ENCODE data around the gene PALD1.
"Not testable (repeated sequence)": the region's sequence is repeated elsewhere in the genome, so short reads cannot be mapped to it uniquely, and the experiment has no call there.

Gene PALD1

DNA sequence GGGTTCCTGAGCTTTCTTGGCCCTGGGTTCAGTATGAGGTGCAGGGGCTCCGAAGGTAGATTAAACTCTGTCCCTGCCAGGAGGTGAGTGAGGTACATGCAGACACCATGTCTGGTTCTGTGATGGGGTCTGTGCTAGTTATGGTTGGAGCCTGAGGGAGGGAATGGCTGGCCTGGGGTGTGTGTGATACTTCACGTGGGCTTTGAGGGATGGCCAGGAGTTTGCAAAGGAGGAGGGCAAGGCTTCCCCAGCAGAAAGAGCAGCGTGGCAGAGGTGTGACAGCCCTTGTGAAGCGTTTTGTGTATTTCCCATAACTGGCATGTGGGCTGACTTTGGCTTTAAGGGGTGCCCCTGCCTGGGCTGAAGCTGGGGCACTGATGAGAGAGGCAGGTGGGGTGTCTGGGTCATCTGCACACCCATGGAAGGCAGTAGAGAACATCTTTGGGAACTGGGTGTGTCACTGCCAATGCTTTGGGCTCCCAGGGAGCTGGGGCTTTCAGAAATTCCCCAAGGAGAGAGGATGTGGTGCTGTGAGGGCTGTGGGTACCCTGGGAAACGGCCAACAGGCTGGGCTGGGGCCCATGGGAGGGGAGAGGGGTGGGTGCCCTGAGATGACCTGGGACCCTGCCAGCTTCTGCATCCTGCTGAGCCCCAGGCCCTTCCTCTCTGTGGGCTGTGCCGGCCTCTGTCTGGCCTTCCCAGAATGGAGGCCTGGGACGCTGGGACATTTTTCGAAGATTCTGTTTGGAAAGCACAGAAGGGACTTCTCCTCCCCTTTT lies 4.6 kb downstream of the PALD1 start:
- TF ChIP-seq, protein P1, sequence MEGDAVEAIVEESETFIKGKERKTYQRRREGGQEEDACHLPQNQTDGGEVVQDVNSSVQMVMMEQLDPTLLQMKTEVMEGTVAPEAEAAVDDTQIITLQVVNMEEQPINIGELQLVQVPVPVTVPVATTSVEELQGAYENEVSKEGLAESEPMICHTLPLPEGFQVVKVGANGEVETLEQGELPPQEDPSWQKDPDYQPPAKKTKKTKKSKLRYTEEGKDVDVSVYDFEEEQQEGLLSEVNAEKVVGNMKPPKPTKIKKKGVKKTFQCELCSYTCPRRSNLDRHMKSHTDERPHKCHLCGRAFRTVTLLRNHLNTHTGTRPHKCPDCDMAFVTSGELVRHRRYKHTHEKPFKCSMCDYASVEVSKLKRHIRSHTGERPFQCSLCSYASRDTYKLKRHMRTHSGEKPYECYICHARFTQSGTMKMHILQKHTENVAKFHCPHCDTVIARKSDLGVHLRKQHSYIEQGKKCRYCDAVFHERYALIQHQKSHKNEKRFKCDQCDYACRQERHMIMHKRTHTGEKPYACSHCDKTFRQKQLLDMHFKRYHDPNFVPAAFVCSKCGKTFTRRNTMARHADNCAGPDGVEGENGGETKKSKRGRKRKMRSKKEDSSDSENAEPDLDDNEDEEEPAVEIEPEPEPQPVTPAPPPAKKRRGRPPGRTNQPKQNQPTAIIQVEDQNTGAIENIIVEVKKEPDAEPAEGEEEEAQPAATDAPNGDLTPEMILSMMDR (conservative IDR thresholded peaks at IDR 0.05; ENCODE audit: low read depth, low read length): no peak
- DNase-seq (ENCODE audit: low read depth): no peak
- no peak overlapping the region for H3K4me3 ChIP-seq (ENCODE audit: low read length)

DNA sequence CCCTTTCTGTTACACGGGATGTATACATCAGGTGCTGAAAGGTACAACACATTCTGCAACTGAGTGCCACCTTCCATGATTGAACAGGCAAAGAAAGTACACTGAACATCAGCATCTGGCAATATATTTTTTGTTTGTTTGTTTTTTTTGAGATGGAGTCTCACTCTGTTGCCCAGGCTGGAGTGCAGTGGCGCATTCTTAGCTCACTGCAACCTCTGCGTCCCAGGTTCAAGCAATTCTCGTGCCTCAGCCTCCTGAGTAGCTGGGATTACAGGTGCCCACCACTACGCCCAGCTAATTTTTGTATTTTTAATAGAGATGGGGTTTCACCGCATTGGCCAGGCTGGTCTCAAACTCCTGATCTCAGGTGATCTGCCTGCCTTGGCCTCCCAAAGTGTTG lies 5.3 kb downstream of the PALD1 start:
- H3K4me3 ChIP-seq (ENCODE audit: low read length); DNase-seq (ENCODE audit: low read depth): not testable (repeated sequence)

DNA sequence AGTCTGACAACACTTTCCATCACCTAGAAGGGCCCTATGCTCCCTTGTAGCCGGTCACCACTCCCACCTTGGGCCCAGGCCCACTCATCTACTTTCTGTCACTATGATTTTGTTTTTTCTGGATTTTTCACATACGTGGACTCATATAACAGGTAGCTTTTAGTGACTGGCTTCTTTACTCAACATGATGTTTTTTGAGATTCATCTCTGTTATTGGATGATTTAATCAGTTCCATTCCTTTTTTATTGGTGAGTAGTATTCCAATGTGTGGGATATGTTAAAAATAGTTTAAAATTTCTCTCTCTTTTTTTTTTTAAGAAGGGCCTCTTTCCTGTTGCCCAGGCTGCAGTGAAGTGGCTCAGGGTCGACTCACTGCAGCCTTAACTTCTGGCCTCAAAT lies 9.3 kb downstream of the PALD1 start:
- no peak for DNase-seq (ENCODE audit: low read depth)
- no peak overlapping the region for H3K4me3 ChIP-seq (ENCODE audit: low read length)
- TF ChIP-seq, protein P1 (conservative IDR thresholded peaks at IDR 0.05; ENCODE audit: low read depth, low read length): no peak

DNA sequence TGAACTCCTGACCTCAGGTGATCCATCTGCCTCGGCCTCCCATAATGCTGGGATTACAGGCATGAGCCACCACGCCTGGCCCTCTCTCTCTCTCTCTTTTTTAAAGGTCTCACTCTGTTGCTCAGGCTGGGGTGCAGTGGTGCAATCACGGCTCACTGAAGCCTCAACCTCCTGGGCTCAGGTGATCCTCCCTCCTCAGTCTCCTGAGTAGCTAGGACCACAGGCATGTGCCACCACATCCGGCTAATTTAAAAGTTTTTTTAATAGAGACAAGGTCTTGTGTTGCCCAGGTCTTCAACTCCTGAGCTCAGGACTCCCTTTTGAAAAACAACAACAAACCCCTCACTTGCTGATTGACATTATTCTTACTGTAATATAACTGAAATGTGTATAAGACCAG lies 11.6 kb downstream of the PALD1 start:
- TF ChIP-seq, protein P1 (conservative IDR thresholded peaks at IDR 0.05; ENCODE audit: low read depth, low read length): no peak
- no peak for DNase-seq (ENCODE audit: low read depth)
- H3K4me3 ChIP-seq (ENCODE audit: low read length): no peak overlapping the region

DNA sequence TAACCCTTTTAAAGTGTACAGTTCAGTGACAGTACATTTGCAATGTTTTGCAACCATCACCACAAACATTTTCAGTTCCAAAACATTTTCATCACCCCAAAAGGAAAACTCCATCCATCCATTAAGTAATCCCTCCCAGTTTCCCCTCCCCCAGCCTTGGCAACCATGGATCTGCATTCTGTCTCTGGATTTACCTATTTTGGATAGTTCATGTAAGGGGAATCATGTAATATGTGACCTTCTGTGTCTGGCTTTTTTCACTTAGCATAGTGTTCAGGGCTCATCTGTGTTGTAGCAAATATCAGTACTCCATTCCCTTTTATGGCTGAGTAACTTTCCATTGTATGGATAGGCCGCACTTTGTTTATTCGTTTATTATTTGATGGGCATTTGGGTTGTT lies 13.0 kb downstream of the PALD1 start:
- no peak overlapping the region for H3K4me3 ChIP-seq (ENCODE audit: low read length)
- no peak for DNase-seq (ENCODE audit: low read depth)
- TF ChIP-seq, protein P1 (conservative IDR thresholded peaks at IDR 0.05; ENCODE audit: low read depth, low read length): no peak

DNA sequence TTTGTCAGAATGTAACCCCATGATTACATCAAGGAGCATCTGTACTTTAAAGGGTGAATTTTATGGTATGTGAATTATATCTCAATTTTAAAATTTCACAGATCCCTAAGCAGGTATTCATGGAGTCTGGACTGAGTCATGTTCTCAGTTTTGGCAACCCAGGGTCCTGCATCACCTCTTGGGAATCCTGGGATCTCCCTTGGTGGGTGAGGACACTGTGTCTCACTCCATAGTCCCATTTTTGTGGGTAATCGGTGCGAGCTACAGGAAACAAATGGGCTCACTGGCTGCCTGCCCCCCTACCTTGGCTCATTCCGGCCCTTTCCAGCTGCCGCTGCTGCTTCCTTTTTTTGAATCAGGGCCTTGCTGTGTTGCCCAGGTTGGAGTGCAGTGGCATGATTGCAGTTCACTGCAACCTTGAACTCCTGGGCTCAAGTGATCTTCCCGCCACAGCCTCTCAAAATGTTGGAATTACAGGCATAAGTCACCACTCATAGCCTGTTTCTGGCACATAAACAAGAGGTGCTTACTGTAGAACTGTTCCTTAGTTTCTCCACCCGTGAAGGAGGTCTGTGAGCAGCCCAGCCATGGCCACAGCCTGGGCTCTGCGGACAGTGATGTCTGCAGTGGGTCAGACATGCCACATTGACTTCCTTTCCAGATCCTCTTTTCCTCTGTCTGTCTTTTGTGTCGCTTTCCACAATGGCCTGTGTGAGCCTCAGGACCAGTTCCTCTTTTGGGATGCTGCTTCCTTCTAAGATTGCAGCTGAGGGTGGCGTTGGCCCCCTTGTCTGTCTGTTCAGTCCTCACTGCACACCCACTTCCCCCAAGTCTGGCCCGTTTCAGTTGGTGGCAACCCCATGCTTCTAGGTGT lies 14.5 kb downstream of the PALD1 start:
- TF ChIP-seq, protein P1 (conservative IDR thresholded peaks at IDR 0.05; ENCODE audit: low read depth, low read length): no peak
- H3K4me3 ChIP-seq (ENCODE audit: low read length): no peak overlapping the region
- DNase-seq (ENCODE audit: low read depth): no peak

DNA sequence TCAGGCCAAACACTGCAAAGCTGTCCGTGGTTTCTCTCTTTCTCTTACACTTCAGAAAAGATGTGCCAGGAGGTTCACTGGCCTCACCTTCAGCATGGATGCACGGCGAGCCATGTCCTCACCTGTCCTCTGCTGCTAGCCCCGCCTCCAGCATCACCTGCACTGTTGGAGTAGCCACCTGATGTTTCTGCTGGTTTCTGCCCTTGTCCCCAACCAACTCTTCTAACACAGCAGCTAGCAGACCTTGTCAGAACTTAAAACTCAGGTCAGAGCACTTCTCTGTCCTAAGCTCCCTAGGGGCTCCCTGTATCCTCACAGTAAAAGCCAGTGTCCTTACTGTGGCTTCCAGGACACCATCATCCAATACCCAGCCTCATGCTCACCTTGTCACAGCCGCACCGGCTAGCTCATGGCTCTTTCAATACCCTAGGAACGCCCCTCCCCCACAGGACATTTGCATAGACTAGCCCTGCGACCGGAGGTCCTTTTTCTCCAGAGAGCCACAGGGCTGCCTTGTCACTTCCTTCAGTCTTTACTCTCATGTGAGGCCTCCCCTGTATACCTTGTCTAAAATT lies 15.2 kb downstream of the PALD1 start:
- TF ChIP-seq, protein P1 (conservative IDR thresholded peaks at IDR 0.05; ENCODE audit: low read depth, low read length): no peak
- H3K4me3 ChIP-seq (ENCODE audit: low read length): no peak overlapping the region
- DNase-seq (ENCODE audit: low read depth): no peak

Measured in retinal pigment epithelial cell (primary cell).